T-helper 17 cell (primary cell): Measurements from ENCODE around the gene PARP8. TPM values are rescaled to one million over a fixed set of nuclear protein-coding genes. Genes with fewer than 3 reads are reported as not detected.
"Not testable (repeated sequence)": the region's sequence is repeated elsewhere in the genome, so short reads cannot be mapped to it uniquely, and the experiment has no call there.

Experiments used
- ATAC-seq: fragments of 150-1000 bp; cut with Tn5 transposase; 2 replicates; pipeline ENCODE4 v1.10.0; 2021; ENCODE audit warnings: mild to moderate bottlenecking, moderate library complexity
- DNase-seq, 3 donors: peaks; one replicate each; pipeline versions ENCODE4 v3.0.0 to v3.0.0-alpha.2; 2020 to 2021
- H3K9me3 ChIP-seq: one replicate; pipeline ENCODE4 v1.7.0; 2013; ENCODE audit warnings: low read length, mild to moderate bottlenecking; ENCODE audit not compliant: control insufficient read depth, poor library complexity, severe bottlenecking
- H3K27ac Mint-ChIP-seq: one replicate; pipeline ENCODE4 v1.8.0; 2022; ENCODE audit warnings: mild to moderate bottlenecking, moderate library complexity, mixed read lengths
- H3K27me3 Mint-ChIP-seq: one replicate; pipeline ENCODE4 v1.8.0; 2022; ENCODE audit warnings: mixed read lengths
- H3K36me3 Mint-ChIP-seq: one replicate; pipeline ENCODE4 v1.8.0; 2022; ENCODE audit warnings: low read depth, mixed read lengths
- H3K4me1 Mint-ChIP-seq: one replicate; pipeline ENCODE4 v1.8.0; 2022; ENCODE audit warnings: mild to moderate bottlenecking, mixed read lengths
- H3K4me3 Mint-ChIP-seq: one replicate; pipeline ENCODE4 v1.8.0; 2022; ENCODE audit warnings: mild to moderate bottlenecking, moderate library complexity, mixed read lengths
- total RNA-seq, 4 donors: library from RNA in 2 of 4; stranded (reverse) in 2 of 4; gene quantifications; one replicate each; pipeline ENCODE4 v1.2.3 and lab custom pipeline; 2022 to 2026

The PARP8 gene
- total RNA-seq (100 to 1,000 TPM; 183 to 204 TPM), total RNA-seq (lab: John Stamatoyannopoulos, UW) (207 to 293 reads per million in 2 donors)

- H3K27me3 Mint-ChIP-seq, result no peaks in the 10 kb centered on the region
- peak within 1 kb of the TSS; percentile 98 for H3K4me3 Mint-ChIP-seq
- ATAC-seq (peak; percentile 32), DNase-seq (peak; percentile 36 to 42 (median 38))
- peaks cover 8% of the 10 kb centered on the region for H3K36me3 Mint-ChIP-seq
- H3K9me3 ChIP-seq, result no peaks in the 10 kb centered on the region
- peak within 1 kb of the TSS; percentile 100 for H3K27ac Mint-ChIP-seq
- peaks cover 30% of the 10 kb centered on the region for H3K4me1 Mint-ChIP-seq
Observed at GRCh38 chr5:50666261-50667022, at the start of gene PARP8. PARP8 (plus strand) TSS chr5:50666637; CDS start chr5:50667096, 459 bp downstream.

DNA sequence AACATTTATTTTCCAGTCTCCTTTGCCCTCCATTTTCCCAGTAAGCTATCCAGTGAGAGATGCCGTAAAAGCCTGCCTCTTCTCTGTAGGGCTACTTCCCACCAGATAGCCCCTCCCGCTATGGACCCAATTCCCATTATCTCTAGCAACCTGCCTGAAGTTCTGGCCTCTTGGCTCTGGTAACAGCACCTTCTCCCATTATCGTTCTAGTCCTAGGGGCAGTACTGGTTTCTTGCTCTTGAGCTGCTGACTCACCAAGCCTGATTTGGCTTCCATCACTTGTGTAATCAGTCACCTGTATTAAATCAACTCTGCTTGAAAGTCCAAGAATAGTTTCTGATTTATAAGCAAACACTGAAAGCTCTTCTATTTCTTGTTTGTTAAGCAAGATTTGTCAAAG, 42.8 kb upstream of the PARP8 start:
- no peaks in the 10 kb centered on the region for H3K27me3 Mint-ChIP-seq
- H3K4me1 Mint-ChIP-seq, result peaks cover 6% of the 10 kb centered on the region
- ATAC-seq (no peak), DNase-seq (no peak)
- H3K27ac Mint-ChIP-seq, result no peak overlapping the region
- peaks cover 2% of the 10 kb centered on the region for H3K36me3 Mint-ChIP-seq
- no peak overlapping the region for H3K4me3 Mint-ChIP-seq
- H3K9me3 ChIP-seq, result no peaks in the 10 kb centered on the region

GRCh38 chr5:50634866-50635265, 31.6 kb upstream of the PARP8 start:
- not testable (repeated sequence) for H3K9me3 ChIP-seq, H3K27me3 Mint-ChIP-seq, H3K36me3 Mint-ChIP-seq, ATAC-seq
- Mint-ChIP-seq H3K4me3 (peak overlapping the region; percentile 12), H3K4me1 (peaks cover 27% of the 10 kb centered on the region), H3K27ac (peak overlapping the region; percentile 93)
- peak in 1 of 3 donors; percentile 11 for DNase-seq

GRCh38 chr5:50637576-50637975, 28.9 kb upstream of the PARP8 start:
- H3K4me1 Mint-ChIP-seq, result peaks cover 27% of the 10 kb centered on the region
- ATAC-seq, H3K36me3 Mint-ChIP-seq, H3K27me3 Mint-ChIP-seq, H3K4me3 Mint-ChIP-seq, H3K9me3 ChIP-seq, DNase-seq: not testable (repeated sequence)
- peak overlapping the region; percentile 37 for H3K27ac Mint-ChIP-seq

DNA sequence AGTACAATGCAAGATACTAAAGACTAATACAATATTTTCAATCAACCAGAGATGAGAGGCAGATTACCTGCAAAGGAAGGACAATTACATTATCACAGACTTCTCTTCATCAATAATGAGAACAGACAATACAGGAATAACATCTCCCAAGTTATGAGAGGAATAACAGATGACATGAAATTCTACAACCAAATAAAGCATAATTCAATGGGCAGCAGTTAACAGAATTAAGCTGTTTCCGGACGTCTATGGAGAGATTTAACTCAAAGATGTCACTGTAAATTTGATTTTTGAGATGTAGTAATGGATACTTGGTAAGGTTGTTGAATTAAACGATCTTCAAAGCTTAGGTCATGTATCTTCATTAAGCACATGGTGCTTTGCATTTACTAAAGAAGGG, 19.8 kb upstream of the PARP8 start:
- no peaks in the 10 kb centered on the region for H3K27me3 Mint-ChIP-seq
- no peaks in the 10 kb centered on the region for H3K36me3 Mint-ChIP-seq
- H3K4me1 Mint-ChIP-seq, result peaks cover 15% of the 10 kb centered on the region
- ATAC-seq, result no peak
- DNase-seq, result no peak
- H3K4me3 Mint-ChIP-seq, result no peak overlapping the region
- H3K27ac Mint-ChIP-seq, result no peak overlapping the region
- no peaks in the 10 kb centered on the region for H3K9me3 ChIP-seq

DNA sequence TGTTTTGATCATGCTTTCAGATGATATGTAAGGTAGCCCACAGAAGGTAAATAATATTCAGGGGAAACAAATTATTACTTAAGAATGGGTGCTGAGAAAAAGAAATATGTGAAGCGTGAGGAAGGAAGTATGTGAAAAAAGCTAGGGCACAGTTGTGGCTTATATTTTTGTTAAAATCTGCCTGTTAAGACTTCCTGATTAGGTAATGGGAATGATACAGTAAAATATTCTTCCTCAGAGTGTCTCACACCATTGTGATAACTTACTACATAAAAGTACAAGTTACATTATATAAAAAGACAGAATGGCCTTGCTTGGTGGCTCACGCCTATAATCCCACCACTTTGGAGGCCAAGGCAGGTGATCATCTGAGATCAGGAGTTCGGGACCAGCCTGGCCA, 18.7 kb upstream of the PARP8 start:
- no peaks in the 10 kb centered on the region for H3K27me3 Mint-ChIP-seq
- H3K4me3 Mint-ChIP-seq, result no peak overlapping the region
- ATAC-seq, result no peak
- peaks cover 13% of the 10 kb centered on the region for H3K4me1 Mint-ChIP-seq
- no peaks in the 10 kb centered on the region for H3K36me3 Mint-ChIP-seq
- H3K9me3 ChIP-seq, result no peaks in the 10 kb centered on the region
- no peak for DNase-seq
- H3K27ac Mint-ChIP-seq, result no peak overlapping the region

DNA sequence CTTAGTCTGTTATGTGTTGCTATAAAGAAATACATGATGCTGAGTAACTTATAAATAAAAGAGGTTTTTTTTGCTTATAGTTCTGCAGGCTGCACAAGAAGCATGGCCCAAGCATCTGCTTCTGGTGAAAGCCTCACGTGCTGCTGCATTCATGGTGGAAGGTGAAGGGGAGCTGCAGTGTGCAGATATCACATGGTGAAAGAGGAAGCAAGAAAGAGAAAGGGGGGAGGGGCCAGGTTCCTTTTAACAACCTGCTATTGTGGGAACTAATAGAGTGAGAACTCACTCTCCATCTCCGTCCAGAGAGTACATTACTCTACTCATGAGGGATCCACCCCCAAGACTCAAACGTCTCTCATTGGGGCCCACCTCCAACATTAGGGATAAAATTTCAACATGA, 12.5 kb upstream of the PARP8 start:
- Mint-ChIP-seq H3K27ac (no peak overlapping the region), H3K4me3 (no peak overlapping the region), H3K27me3 (no peaks in the 10 kb centered on the region), H3K4me1 (peaks cover 5% of the 10 kb centered on the region), H3K36me3 (no peaks in the 10 kb centered on the region)
- ATAC-seq, result peak; percentile 58
- no peaks in the 10 kb centered on the region for H3K9me3 ChIP-seq
- no peak for DNase-seq

GRCh38 chr5:50655067-50655809, 11.2 kb upstream of the PARP8 start:
- H3K9me3 ChIP-seq, result no peaks in the 10 kb centered on the region
- no peak overlapping the region for H3K27ac Mint-ChIP-seq
- no peak for ATAC-seq
- DNase-seq, result no peak
- no peaks in the 10 kb centered on the region for H3K36me3 Mint-ChIP-seq
- no peaks in the 10 kb centered on the region for H3K27me3 Mint-ChIP-seq
- H3K4me3 Mint-ChIP-seq, result no peak overlapping the region
- H3K4me1 Mint-ChIP-seq, result peaks cover 5% of the 10 kb centered on the region

DNA sequence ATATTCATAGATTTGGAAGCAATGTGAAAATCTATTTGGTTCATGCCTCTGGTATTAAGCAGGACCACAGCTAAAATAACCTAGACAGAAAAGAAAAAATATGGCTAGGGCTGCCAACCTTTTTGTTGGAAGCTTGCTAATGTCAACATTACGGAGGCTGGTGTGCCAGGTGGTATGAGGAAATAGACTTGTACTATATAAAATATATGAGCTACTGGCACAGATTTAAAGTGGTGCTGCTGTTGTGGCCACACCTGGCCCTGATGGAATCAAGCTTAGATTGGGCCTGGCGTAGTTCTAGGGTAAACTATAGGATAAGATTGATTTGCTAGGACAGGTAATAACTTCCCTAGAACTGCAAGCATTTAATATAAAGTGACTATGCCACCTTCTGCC, 10.6 kb upstream of the PARP8 start:
- H3K36me3 Mint-ChIP-seq, result no peaks in the 10 kb centered on the region
- H3K4me3 Mint-ChIP-seq, result no peak overlapping the region
- peaks cover 5% of the 10 kb centered on the region for H3K4me1 Mint-ChIP-seq
- no peaks in the 10 kb centered on the region for H3K9me3 ChIP-seq
- no peak overlapping the region for H3K27ac Mint-ChIP-seq
- no peak for DNase-seq
- no peaks in the 10 kb centered on the region for H3K27me3 Mint-ChIP-seq
- ATAC-seq, result no peak

DNA sequence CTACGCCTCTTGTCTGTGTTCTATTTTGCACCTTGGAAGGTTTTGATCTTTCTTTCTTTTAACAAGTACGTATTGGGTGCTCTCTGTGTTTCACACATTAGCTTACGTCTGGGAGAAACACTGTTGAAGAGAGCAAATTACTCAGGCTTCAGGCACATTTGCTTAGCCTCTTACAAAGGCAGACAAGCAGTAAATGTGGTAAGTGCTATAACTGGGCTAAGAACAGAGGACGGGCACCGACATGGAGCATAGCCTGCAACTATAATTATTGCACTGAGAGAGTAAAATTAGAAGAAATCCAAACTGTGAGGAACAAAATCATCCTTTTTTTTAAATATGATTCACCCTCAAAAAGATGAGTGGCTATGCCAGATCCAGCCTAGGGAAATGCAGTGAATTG, 9.4 kb upstream of the PARP8 start:
- Mint-ChIP-seq H3K36me3 (no peaks in the 10 kb centered on the region), H3K4me1 (peaks cover 5% of the 10 kb centered on the region), H3K27ac (no peak overlapping the region), H3K4me3 (no peak overlapping the region), H3K27me3 (no peaks in the 10 kb centered on the region)
- no peak for DNase-seq
- no peaks in the 10 kb centered on the region for H3K9me3 ChIP-seq
- ATAC-seq, result no peak

- peaks cover 5% of the 10 kb centered on the region for H3K4me1 Mint-ChIP-seq
- H3K27ac Mint-ChIP-seq, result no peak overlapping the region
Observed at GRCh38 chr5:50658246-50658645, 8.2 kb upstream of the PARP8 start.

GRCh38 chr5:50663636-50664035, 2.8 kb upstream of the PARP8 start:
- no peak overlapping the region for H3K4me3 Mint-ChIP-seq
- peaks cover 8% of the 10 kb centered on the region for H3K36me3 Mint-ChIP-seq
- H3K27ac Mint-ChIP-seq, result peak overlapping the region; percentile 100
- H3K27me3 Mint-ChIP-seq, result no peaks in the 10 kb centered on the region
- H3K4me1 Mint-ChIP-seq, result peaks cover 20% of the 10 kb centered on the region
- no peaks in the 10 kb centered on the region for H3K9me3 ChIP-seq
- DNase-seq (no peak), ATAC-seq (no peak)

More at GRCh38 chr5:50658246-50658645, 8.2 kb upstream of the PARP8 start:
- DNase-seq (no peak), ATAC-seq (no peak)
- no peaks in the 10 kb centered on the region for H3K36me3 Mint-ChIP-seq
- no peaks in the 10 kb centered on the region for H3K27me3 Mint-ChIP-seq
- no peak overlapping the region for H3K4me3 Mint-ChIP-seq
- no peaks in the 10 kb centered on the region for H3K9me3 ChIP-seq

GRCh38 chr5:50665091-50665490, 1.3 kb upstream of the PARP8 start:
- Mint-ChIP-seq H3K27me3 (no peaks in the 10 kb centered on the region), H3K27ac (peak overlapping the region; percentile 100), H3K4me1 (peaks cover 25% of the 10 kb centered on the region), H3K4me3 (peak overlapping the region; percentile 98), H3K36me3 (peaks cover 8% of the 10 kb centered on the region)
- no peaks in the 10 kb centered on the region for H3K9me3 ChIP-seq
- no peak for ATAC-seq
- no peak for DNase-seq
